ENCODE data around the gene SORT1. TPM values are rescaled to one million over a fixed set of nuclear protein-coding genes. Genes with fewer than 3 reads are reported as not detected.

Gene SORT1
- total and polyA plus RNA-seq, 4 donors: 1.0 to 10.6 (median 3.4) TPM

- no peak for DNase-seq (ENCODE audit: low spot score)
- TF ChIP-seq ZBTB33 (IDR thresholded peaks at IDR 0.05): no peak
- no peak for TF ChIP-seq JUND (IDR thresholded peaks at IDR 0.05)
- no peak for TF ChIP-seq TAF1 (conservative IDR thresholded peaks at IDR 0.05)
- TF ChIP-seq EGR1 (IDR thresholded peaks at IDR 0.05; ENCODE audit: low read depth in 2 of 2): no peak
- TF ChIP-seq CTCF (IDR thresholded peaks at IDR 0.05; ENCODE audit: low read depth, low read length, missing input control): no peak
- TF ChIP-seq MAX (IDR thresholded peaks at IDR 0.05): no peak
- no peak for TF ChIP-seq NR2F2 (IDR thresholded peaks at IDR 0.05)
- TF ChIP-seq REST (IDR thresholded peaks at IDR 0.05): no peak
- TF ChIP-seq HNF4A (conservative IDR thresholded peaks at IDR 0.05): no peak
- TF ChIP-seq ATF3 (IDR thresholded peaks at IDR 0.05): no peak
- TF ChIP-seq YY1 (IDR thresholded peaks at IDR 0.05): no peak
- no peak for TF ChIP-seq HNF4G (IDR thresholded peaks at IDR 0.05)
- TF ChIP-seq SP1 (IDR thresholded peaks at IDR 0.05): no peak
- TF ChIP-seq FOXA1 (IDR thresholded peaks at IDR 0.05): no peak
- TF ChIP-seq RXRA (IDR thresholded peaks at IDR 0.05): no peak
- TF ChIP-seq RAD21 (IDR thresholded peaks at IDR 0.05): no peak
- TF ChIP-seq FOXA2 (IDR thresholded peaks at IDR 0.05): no peak
- TF ChIP-seq GABPA (IDR thresholded peaks at IDR 0.05 in 1 of 2, conservative IDR thresholded peaks at IDR 0.05 in 1 of 2): no peak
- Histone ChIP-seq H3K4me1 (ENCODE audit: control insufficient read depth in 4 of 4, insufficient read depth in 4 of 4, low read length in 3 of 4) (no peaks in the 10 kb centered on the region), H3K27ac (ENCODE audit: low read depth in 1 of 2, low read length in 2 of 2) (no peak overlapping the region), H3K9me3 (ENCODE audit: control insufficient read depth in 4 of 4, low read length in 3 of 4) (no peaks in the 10 kb centered on the region), H3K9ac (ENCODE audit: low read depth in 1 of 2, low read length in 2 of 2) (no peak overlapping the region), H3K4me3 (ENCODE audit: low read depth in 1 of 3, low read length in 3 of 3) (no peak overlapping the region), H3K36me3 (ENCODE audit: control insufficient read depth in 4 of 4, insufficient read depth in 3 of 4, low read depth in 1 of 4, low read length in 3 of 4) (no peaks in the 10 kb centered on the region), H3K27me3 (ENCODE audit: control insufficient read depth in 4 of 4, insufficient read depth in 4 of 4, low read length in 3 of 4) (no peaks in the 10 kb centered on the region)
- 82% methylated on average over 9 of the region's 9 CpGs for WGBS
Observed at GRCh38 chr1:109292364-109292763, 105.4 kb downstream of the SORT1 start.

Data from liver (tissue), 9 donors.